ENCODE results near the gene CBX1. TPM values are rescaled to one million over a fixed set of nuclear protein-coding genes. Genes with fewer than 3 reads are reported as not detected.

CBX1 gene
- polyA plus RNA-seq: 32.0 and 35.2 TPM in 2 replicates

DNA sequence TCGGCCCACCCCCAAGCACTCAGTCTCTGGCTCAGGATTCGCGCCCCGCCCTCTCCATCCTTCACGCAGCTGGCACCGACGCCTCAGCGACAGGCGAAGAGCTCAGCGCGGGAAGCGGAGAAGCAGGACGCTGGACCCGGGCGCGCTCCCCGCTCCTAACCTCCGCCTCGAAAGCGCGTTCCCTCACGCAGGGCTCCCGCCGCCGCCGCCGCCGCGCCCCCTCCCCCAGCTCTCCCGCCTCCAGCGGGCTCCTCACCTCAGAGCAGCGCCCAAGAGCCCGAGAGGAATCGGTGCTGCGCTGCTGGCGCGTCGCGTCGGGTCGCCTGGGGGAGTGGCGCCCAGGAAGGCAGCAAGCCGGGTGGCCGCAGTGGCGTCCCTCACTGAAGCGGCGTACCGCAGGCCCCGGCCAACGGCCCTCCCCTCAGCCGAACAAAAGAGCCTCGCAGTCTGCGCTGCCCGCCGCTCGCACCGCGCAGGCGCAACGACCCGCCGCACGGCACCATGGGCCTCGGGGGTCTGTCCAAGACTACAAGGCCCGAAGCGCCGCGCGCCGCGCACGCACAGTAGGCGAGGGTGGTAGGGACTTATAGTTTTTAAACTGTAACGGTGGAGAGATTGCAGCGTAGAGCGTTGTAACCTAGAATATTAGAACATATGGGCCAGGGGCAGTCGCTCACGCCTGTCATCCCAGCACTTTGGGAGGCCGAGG is at the start of gene CBX1:
CBX1 (minus strand) TSS at position 467 of the 709 bp plus-strand sequence. CDS start 24,474 bp downstream, outside the sequence.

GRCh38 chr17:48107137-48108055 is 6.1 kb upstream of the CBX1 start, which contains the start of gene SNX11:
SNX11 (plus strand) TSS chr17:48107766; CDS start chr17:48112044, 4,278 bp downstream.

GRCh38 chr17:48047741-48048383 is 53.4 kb downstream of the CBX1 start, which contains the start of gene NFE2L1:
NFE2L1 (plus strand) TSS chr17:48048359; CDS start chr17:48051119, 2,760 bp downstream.

DNA sequence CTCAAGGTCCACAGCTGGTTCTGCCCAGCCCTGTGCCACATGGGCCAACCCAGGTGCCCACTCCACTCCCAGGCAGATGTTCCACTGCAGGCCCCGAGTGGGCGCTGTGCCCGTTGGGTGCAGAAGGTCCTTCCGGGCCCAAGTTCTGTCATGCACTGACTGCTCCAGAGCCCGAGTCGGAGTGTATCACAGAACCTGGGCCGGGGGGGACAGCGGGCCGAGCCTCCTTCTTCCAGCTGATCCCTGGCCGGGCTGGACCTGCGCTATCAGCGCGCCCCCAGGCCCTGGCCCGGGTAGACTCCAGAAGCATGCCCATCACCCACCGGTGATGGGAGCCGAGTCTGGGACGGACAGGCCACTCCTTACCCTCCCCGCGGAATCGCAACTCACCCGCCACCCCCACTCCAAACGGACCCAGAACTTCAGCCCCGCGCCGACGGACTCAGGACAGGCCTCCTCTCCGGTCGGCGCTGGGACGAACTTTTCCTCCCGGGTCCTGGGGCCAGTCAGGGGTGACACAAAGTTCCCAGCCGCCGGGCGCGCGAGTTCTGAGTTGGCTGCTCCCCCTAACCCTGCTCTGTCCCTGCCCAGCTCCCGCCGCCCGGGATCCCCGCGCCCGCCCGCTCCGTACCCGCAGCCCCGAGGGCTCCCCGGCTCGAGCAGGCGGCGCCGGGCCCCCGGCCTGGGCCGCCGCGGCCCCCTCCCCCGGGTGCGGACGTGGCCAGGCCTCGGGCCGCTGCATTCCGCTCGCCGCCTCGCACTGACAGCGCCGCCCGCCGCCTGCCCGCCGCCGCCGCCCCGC is 64.0 kb downstream of the CBX1 start, which contains the start of gene COPZ2:
COPZ2 (minus strand) TSS at position 762 of the 802 bp plus-strand sequence; CDS start at position 742, 20 bp downstream.

Other genes starting within 250 kb of the CBX1 start
- 2.1 and 3.0 TPM in 2 replicates for gene SP2, start 205.2 kb downstream of the CBX1 start, polyA plus RNA-seq
- gene PNPO, start 159.9 kb downstream of the CBX1 start, polyA plus RNA-seq: 14.7 and 43.6 TPM in 2 replicates
- not detected in 2 replicates for gene PRR15L, start 143.6 kb downstream of the CBX1 start, polyA plus RNA-seq
- gene CDK5RAP3, start 130.4 kb downstream of the CBX1 start, polyA plus RNA-seq: 26.8 and 49.8 TPM in 2 replicates
- gene COPZ2, start 63.7 kb downstream of the CBX1 start, polyA plus RNA-seq: 3.9 TPM in 1 of 2 replicates, not detected in the other
- 24.4 and 28.8 TPM in 2 replicates for gene NFE2L1, start 53.1 kb downstream of the CBX1 start, polyA plus RNA-seq
- 2.3 and 2.4 TPM in 2 replicates for gene SNX11, start 6.3 kb upstream of the CBX1 start, polyA plus RNA-seq